Neural crest cell (in vitro differentiated cells): Measurements from ENCODE around the gene DYNC2H1. TPM values are rescaled to one million over a fixed set of nuclear protein-coding genes. Genes with fewer than 3 reads are reported as not detected.

Source experiments
- DNase-seq: peaks from one replicate; pipeline ENCODE4 v3.0.0; 2021; ENCODE audit warnings: low read depth, mixed read lengths, low spot score
- H3K27ac Mint-ChIP-seq: one replicate; pipeline ENCODE4 v1.8.0; 2021; ENCODE audit warnings: mild to moderate bottlenecking, mixed read lengths; ENCODE audit not compliant: unreplicated experiment
- H3K27me3 Mint-ChIP-seq: 2 replicates; pipeline ENCODE4 v1.8.0; 2021; ENCODE audit warnings: low read depth, mild to moderate bottlenecking, mixed read lengths
- H3K36me3 Mint-ChIP-seq: 2 replicates; pipeline ENCODE4 v1.8.0; 2021; ENCODE audit warnings: low read depth, mild to moderate bottlenecking, mixed read lengths
- H3K4me1 Mint-ChIP-seq: 2 replicates; pipeline ENCODE4 v1.8.0; 2021; ENCODE audit warnings: mixed read lengths
- H3K4me3 Mint-ChIP-seq: one replicate; pipeline ENCODE4 v1.8.0; 2021; ENCODE audit warnings: mild to moderate bottlenecking, mixed read lengths
- H3K9me3 Mint-ChIP-seq: 2 replicates; pipeline ENCODE4 v1.8.0; 2021; ENCODE audit warnings: mixed read lengths
- total RNA-seq: library from RNA; stranded (reverse); gene quantifications from 2 replicates; pipeline ENCODE4 v1.2.1, GENCODE V29; 2021
- TF ChIP-seq, protein P1 (sequence below): fragments of 200-600 bp; sonication (generic); conservative IDR thresholded peaks from 2 replicates; pipeline ENCODE4 v1.5.0; 2021; ENCODE audit warnings: antibody characterized with exemption, mild to moderate bottlenecking

The DYNC2H1 gene
- total RNA-seq, 1 donor from 2014 or later = 20.4 TPM

DNA sequence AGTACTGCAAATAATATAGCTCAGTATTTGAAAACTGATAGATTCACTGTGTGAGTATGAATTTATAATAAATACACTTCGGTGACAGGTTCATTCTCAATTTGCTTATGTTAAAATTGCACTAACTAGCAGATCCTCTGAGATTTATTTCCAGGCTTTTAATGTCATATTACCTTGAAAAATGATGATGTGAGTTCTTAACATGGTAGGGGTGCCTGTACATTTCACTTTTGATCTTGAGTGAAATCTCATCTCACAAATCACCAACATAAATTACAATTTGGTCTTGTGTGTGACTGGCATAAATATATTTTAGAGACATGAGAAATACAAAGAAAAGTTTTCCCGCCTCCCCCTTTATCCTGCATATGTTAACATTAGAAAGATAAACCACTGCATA lies 240.4 kb downstream of the DYNC2H1 start:
- TF ChIP-seq, protein P1, sequence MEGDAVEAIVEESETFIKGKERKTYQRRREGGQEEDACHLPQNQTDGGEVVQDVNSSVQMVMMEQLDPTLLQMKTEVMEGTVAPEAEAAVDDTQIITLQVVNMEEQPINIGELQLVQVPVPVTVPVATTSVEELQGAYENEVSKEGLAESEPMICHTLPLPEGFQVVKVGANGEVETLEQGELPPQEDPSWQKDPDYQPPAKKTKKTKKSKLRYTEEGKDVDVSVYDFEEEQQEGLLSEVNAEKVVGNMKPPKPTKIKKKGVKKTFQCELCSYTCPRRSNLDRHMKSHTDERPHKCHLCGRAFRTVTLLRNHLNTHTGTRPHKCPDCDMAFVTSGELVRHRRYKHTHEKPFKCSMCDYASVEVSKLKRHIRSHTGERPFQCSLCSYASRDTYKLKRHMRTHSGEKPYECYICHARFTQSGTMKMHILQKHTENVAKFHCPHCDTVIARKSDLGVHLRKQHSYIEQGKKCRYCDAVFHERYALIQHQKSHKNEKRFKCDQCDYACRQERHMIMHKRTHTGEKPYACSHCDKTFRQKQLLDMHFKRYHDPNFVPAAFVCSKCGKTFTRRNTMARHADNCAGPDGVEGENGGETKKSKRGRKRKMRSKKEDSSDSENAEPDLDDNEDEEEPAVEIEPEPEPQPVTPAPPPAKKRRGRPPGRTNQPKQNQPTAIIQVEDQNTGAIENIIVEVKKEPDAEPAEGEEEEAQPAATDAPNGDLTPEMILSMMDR = no peak
- Mint-ChIP-seq H3K4me1 (no peaks in the 10 kb centered on the region), H3K27ac (no peak overlapping the region), H3K9me3 (peaks cover 2% of the 10 kb centered on the region), H3K4me3 (no peak overlapping the region), H3K27me3 (no peaks in the 10 kb centered on the region), H3K36me3 (peaks cover 8% of the 10 kb centered on the region)
- no peak for DNase-seq

DNA sequence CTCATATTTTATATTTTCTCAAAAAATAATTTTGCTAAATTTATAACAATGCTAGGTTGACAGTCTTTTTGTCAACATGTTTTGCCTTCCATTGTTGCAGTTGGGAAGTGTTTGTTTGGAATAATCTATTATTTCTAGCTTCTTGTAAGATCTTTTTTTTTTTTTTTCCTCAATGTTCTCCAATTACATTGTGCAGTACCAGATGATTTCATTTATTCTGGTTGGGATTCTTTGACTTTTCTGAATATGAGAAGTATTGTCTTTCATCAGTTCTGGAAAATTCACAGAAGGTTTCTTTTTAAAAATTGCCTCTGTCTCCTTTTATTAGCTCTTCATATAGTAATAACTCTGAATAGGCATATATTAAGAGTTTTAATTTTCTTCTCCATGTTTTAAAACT lies 245.4 kb downstream of the DYNC2H1 start:
- H3K36me3 Mint-ChIP-seq = peaks cover 8% of the 10 kb centered on the region
- H3K27me3 Mint-ChIP-seq = no peaks in the 10 kb centered on the region
- no peak overlapping the region for H3K4me3 Mint-ChIP-seq
- DNase-seq = no peak
- H3K27ac Mint-ChIP-seq = no peak overlapping the region
- TF ChIP-seq, protein P1 = no peak
- peaks cover 2% of the 10 kb centered on the region for H3K9me3 Mint-ChIP-seq
- no peaks in the 10 kb centered on the region for H3K4me1 Mint-ChIP-seq

DNA sequence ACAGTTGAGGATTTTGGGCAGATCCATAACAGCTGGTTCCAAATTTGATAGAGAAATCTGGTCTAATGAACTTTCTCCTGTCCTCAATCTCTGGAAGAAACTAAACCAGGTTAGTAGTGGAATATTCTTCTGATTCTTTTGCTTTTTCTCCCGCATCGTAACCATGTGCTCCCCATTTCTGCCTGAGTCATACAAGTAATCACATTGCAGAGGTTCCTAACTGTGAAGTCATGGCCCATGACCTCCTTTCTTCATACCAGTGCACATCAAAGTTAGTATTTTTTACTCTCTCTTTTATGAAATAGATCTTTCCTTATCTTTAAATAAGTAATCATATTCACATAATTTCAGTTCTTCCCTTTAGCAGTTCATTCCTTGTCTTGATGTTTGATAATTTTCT lies 249.0 kb downstream of the DYNC2H1 start:
- Mint-ChIP-seq H3K27me3 (no peaks in the 10 kb centered on the region), H3K36me3 (no peaks in the 10 kb centered on the region), H3K9me3 (no peaks in the 10 kb centered on the region), H3K4me3 (no peak overlapping the region), H3K27ac (no peak overlapping the region), H3K4me1 (no peaks in the 10 kb centered on the region)
- TF ChIP-seq, protein P1 = no peak
- no peak for DNase-seq

DNA sequence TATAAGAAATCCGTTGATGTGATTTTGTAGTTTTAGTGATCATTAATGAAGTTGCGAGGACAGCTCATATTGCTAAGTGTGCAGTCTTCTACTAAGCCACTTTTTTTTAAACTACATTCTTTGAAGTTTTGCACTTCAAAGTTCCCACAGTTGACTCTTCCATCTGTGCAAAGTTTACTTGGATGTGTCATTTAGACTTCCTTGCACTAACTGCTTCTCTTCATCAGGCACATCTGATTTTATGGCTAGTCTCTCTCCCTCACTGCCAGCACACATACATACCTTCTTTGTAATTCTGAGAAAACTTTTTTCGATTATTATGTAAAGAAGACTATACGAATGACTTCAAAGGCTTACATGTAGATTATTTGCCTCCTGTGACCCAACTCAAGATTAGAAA lies 250.0 kb downstream of the DYNC2H1 start:
- Mint-ChIP-seq H3K4me1 (no peaks in the 10 kb centered on the region), H3K27me3 (no peaks in the 10 kb centered on the region), H3K27ac (no peak overlapping the region), H3K9me3 (no peaks in the 10 kb centered on the region), H3K36me3 (no peaks in the 10 kb centered on the region), H3K4me3 (no peak overlapping the region)
- DNase-seq = no peak
- TF ChIP-seq, protein P1 = no peak

DNA sequence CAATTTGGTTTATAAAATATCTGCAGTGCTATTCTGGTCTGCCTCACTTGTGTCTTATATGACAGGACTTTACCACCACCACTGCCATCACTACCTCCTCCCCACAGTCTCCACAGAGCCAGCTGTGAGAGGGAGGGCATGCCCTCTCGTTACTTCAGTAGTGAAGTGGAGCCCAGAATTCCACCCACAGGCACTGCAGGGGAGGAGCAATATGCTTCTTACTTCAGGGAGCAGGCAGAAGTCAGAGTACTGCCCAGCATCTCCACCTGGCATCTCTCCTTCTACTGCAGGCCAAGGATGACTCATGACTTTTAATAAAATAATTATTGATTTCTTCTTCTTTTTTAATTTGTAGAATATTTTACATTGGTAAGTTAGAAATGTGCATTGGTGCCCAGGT lies 255.5 kb downstream of the DYNC2H1 start:
- Mint-ChIP-seq H3K4me1 (no peaks in the 10 kb centered on the region), H3K36me3 (no peaks in the 10 kb centered on the region), H3K27me3 (no peaks in the 10 kb centered on the region), H3K27ac (no peak overlapping the region), H3K4me3 (no peak overlapping the region), H3K9me3 (no peaks in the 10 kb centered on the region)
- TF ChIP-seq, protein P1 = no peak
- DNase-seq = no peak

DNA sequence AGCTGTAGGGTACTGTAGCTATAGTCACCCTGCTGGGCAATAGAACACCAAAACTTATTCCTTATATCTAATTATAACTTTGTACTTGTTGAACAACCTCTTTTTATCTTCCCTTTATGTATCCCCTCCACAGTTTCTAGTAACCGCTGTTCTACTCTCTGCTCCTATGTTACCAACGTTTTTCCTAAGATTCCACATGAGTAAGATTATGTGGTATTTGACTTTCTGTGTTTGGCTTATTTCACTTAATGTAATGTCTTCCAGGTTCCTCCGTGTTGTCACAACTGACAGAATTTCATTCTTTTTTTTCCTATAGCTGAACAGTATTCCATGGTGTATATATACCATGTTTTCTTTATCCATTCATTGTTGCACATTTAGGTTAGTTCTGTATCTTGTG lies 258.4 kb downstream of the DYNC2H1 start:
- H3K27me3 Mint-ChIP-seq = no peaks in the 10 kb centered on the region
- no peak overlapping the region for H3K4me3 Mint-ChIP-seq
- H3K27ac Mint-ChIP-seq = no peak overlapping the region
- DNase-seq = no peak
- TF ChIP-seq, protein P1 = no peak
- peaks cover 8% of the 10 kb centered on the region for H3K9me3 Mint-ChIP-seq
- H3K36me3 Mint-ChIP-seq = peaks cover 11% of the 10 kb centered on the region
- no peaks in the 10 kb centered on the region for H3K4me1 Mint-ChIP-seq
